Memory B cell (primary cell): ENCODE results near the gene TMEM272.

Source experiments
- ATAC-seq: fragments of 150-1000 bp; cut with Tn5 transposase; 2 replicates; pipeline ENCODE4 v1.10.0; 2021; ENCODE audit warnings: low read depth, mild to moderate bottlenecking, moderate library complexity
- DNase-seq, 2 donors: peaks; one replicate each; pipeline ENCODE4 v3.0.0; 2022; ENCODE audit warnings: low spot score in 2 of 2
- H3K27ac Mint-ChIP-seq: one replicate; pipeline ENCODE4 v1.8.0; 2022; ENCODE audit warnings: mild to moderate bottlenecking, moderate library complexity, mixed read lengths
- H3K27me3 Mint-ChIP-seq: one replicate; pipeline ENCODE4 v1.8.0; 2022; ENCODE audit warnings: mixed read lengths
- H3K36me3 Mint-ChIP-seq: one replicate; pipeline ENCODE4 v1.8.0; 2022; ENCODE audit warnings: mild to moderate bottlenecking, mixed read lengths
- H3K4me1 Mint-ChIP-seq: one replicate; pipeline ENCODE4 v1.8.0; 2022; ENCODE audit warnings: mixed read lengths
- H3K4me3 Mint-ChIP-seq: one replicate; pipeline ENCODE4 v1.8.0; 2022; ENCODE audit warnings: mild to moderate bottlenecking, moderate library complexity, mixed read lengths
- H3K9me3 Mint-ChIP-seq: one replicate; pipeline ENCODE4 v1.8.0; 2022; ENCODE audit warnings: mixed read lengths

TMEM272 gene

GRCh38 chr13:51800486-51800885, 44.5 kb downstream of the TMEM272 start:
- ATAC-seq = no peak
- Mint-ChIP-seq H3K36me3 (peaks cover 2% of the 10 kb centered on the region), H3K9me3 (no peaks in the 10 kb centered on the region), H3K4me3 (no peak overlapping the region), H3K27me3 (no peaks in the 10 kb centered on the region), H3K27ac (no peak overlapping the region), H3K4me1 (peaks cover 23% of the 10 kb centered on the region)
- no peak for DNase-seq

- Mint-ChIP-seq H3K27ac (no peak overlapping the region), H3K27me3 (no peaks in the 10 kb centered on the region), H3K4me1 (peaks cover 26% of the 10 kb centered on the region), H3K4me3 (no peak overlapping the region), H3K9me3 (no peaks in the 10 kb centered on the region), H3K36me3 (peaks cover 2% of the 10 kb centered on the region)
- DNase-seq = no peak
- ATAC-seq = no peak
These were observed 45.7 kb downstream of the TMEM272 start for GRCh38 chr13:51799261-51799660.

- Mint-ChIP-seq H3K4me3 (no peak overlapping the region), H3K27me3 (no peaks in the 10 kb centered on the region), H3K27ac (peak overlapping the region; percentile 78), H3K36me3 (peaks cover 4% of the 10 kb centered on the region), H3K9me3 (no peaks in the 10 kb centered on the region), H3K4me1 (peaks cover 34% of the 10 kb centered on the region)
- ATAC-seq = peak; percentile 48
- peak; percentile 44 to 56 for DNase-seq
These were observed 47.1 kb downstream of the TMEM272 start for GRCh38 chr13:51797664-51798488.

- ATAC-seq (no peak), DNase-seq (no peak)
- H3K4me1 Mint-ChIP-seq = peaks cover 28% of the 10 kb centered on the region
- no peaks in the 10 kb centered on the region for H3K27me3 Mint-ChIP-seq
- H3K36me3 Mint-ChIP-seq = peaks cover 7% of the 10 kb centered on the region
- no peak overlapping the region for H3K27ac Mint-ChIP-seq
- H3K4me3 Mint-ChIP-seq = no peak overlapping the region
- H3K9me3 Mint-ChIP-seq = no peaks in the 10 kb centered on the region
These were observed 48.4 kb downstream of the TMEM272 start for GRCh38 chr13:51796546-51796945.

- H3K4me3 Mint-ChIP-seq = no peak overlapping the region
- H3K27ac Mint-ChIP-seq = peak overlapping the region; percentile 86
- H3K4me1 Mint-ChIP-seq = peaks cover 28% of the 10 kb centered on the region
- DNase-seq (no peak), ATAC-seq (no peak)
- H3K9me3 Mint-ChIP-seq = no peaks in the 10 kb centered on the region
- no peaks in the 10 kb centered on the region for H3K27me3 Mint-ChIP-seq
- peaks cover 10% of the 10 kb centered on the region for H3K36me3 Mint-ChIP-seq
These were observed 49.6 kb downstream of the TMEM272 start for GRCh38 chr13:51795419-51795818.

- Mint-ChIP-seq H3K4me1 (peaks cover 28% of the 10 kb centered on the region), H3K9me3 (no peaks in the 10 kb centered on the region), H3K36me3 (peaks cover 10% of the 10 kb centered on the region), H3K27me3 (no peaks in the 10 kb centered on the region), H3K27ac (peak overlapping the region; percentile 86), H3K4me3 (peak overlapping the region; percentile 41)
- ATAC-seq (no peak), DNase-seq (no peak)
These were observed 50.0 kb downstream of the TMEM272 start for GRCh38 chr13:51794964-51795363.

GRCh38 chr13:51793570-51794271, 51.3 kb downstream of the TMEM272 start:
- Mint-ChIP-seq H3K9me3 (no peaks in the 10 kb centered on the region), H3K27me3 (no peaks in the 10 kb centered on the region), H3K4me1 (peaks cover 28% of the 10 kb centered on the region), H3K27ac (peak overlapping the region; percentile 86), H3K4me3 (peak overlapping the region; percentile 21), H3K36me3 (peaks cover 15% of the 10 kb centered on the region)
- DNase-seq (peak; percentile 41 to 52), ATAC-seq (peak; percentile 88)

GRCh38 chr13:51786425-51787265, 58.3 kb downstream of the TMEM272 start:
- ATAC-seq (no peak), DNase-seq (no peak)
- no peak overlapping the region for H3K4me3 Mint-ChIP-seq
- no peak overlapping the region for H3K27ac Mint-ChIP-seq
- H3K4me1 Mint-ChIP-seq = peaks cover 9% of the 10 kb centered on the region
- peaks cover 13% of the 10 kb centered on the region for H3K36me3 Mint-ChIP-seq
- H3K9me3 Mint-ChIP-seq = no peaks in the 10 kb centered on the region
- H3K27me3 Mint-ChIP-seq = no peaks in the 10 kb centered on the region

- ATAC-seq (no peak), DNase-seq (no peak)
These were observed 59.1 kb downstream of the TMEM272 start for GRCh38 chr13:51785712-51786424.

GRCh38 chr13:51784097-51784496, 60.9 kb downstream of the TMEM272 start:
- Mint-ChIP-seq H3K4me3 (no peak overlapping the region), H3K9me3 (no peaks in the 10 kb centered on the region), H3K4me1 (peaks cover 15% of the 10 kb centered on the region), H3K27ac (no peak overlapping the region), H3K27me3 (no peaks in the 10 kb centered on the region), H3K36me3 (peaks cover 11% of the 10 kb centered on the region)
- ATAC-seq = no peak
- DNase-seq = no peak

More at GRCh38 chr13:51785712-51786424, 59.1 kb downstream of the TMEM272 start:
- Mint-ChIP-seq H3K9me3 (no peaks in the 10 kb centered on the region), H3K27ac (no peak overlapping the region), H3K27me3 (no peaks in the 10 kb centered on the region), H3K36me3 (peaks cover 12% of the 10 kb centered on the region), H3K4me3 (no peak overlapping the region), H3K4me1 (peaks cover 15% of the 10 kb centered on the region)

- Mint-ChIP-seq H3K4me1 (peaks cover 15% of the 10 kb centered on the region), H3K36me3 (peaks cover 9% of the 10 kb centered on the region), H3K27me3 (no peaks in the 10 kb centered on the region), H3K4me3 (no peak overlapping the region), H3K27ac (no peak overlapping the region), H3K9me3 (no peaks in the 10 kb centered on the region)
- no peak for ATAC-seq
- DNase-seq = no peak
These were observed 61.4 kb downstream of the TMEM272 start for GRCh38 chr13:51783428-51784094.

- Mint-ChIP-seq H3K4me3 (no peak overlapping the region), H3K9me3 (no peaks in the 10 kb centered on the region), H3K36me3 (peaks cover 9% of the 10 kb centered on the region), H3K4me1 (peaks cover 15% of the 10 kb centered on the region), H3K27me3 (no peaks in the 10 kb centered on the region), H3K27ac (peak overlapping the region; percentile 21)
- ATAC-seq (no peak), DNase-seq (no peak)
These were observed 62.8 kb downstream of the TMEM272 start for GRCh38 chr13:51782026-51782710.
